ENCODE measurements around the gene CACNA1I. TPM values are rescaled to one million over a fixed set of nuclear protein-coding genes. Genes with fewer than 3 reads are reported as not detected.

The CACNA1I gene
- total and polyA plus RNA-seq, 2 donors (not counting 3 experiments of a cell fraction or from before 2014, with no cell fraction given): not detected

DNA sequence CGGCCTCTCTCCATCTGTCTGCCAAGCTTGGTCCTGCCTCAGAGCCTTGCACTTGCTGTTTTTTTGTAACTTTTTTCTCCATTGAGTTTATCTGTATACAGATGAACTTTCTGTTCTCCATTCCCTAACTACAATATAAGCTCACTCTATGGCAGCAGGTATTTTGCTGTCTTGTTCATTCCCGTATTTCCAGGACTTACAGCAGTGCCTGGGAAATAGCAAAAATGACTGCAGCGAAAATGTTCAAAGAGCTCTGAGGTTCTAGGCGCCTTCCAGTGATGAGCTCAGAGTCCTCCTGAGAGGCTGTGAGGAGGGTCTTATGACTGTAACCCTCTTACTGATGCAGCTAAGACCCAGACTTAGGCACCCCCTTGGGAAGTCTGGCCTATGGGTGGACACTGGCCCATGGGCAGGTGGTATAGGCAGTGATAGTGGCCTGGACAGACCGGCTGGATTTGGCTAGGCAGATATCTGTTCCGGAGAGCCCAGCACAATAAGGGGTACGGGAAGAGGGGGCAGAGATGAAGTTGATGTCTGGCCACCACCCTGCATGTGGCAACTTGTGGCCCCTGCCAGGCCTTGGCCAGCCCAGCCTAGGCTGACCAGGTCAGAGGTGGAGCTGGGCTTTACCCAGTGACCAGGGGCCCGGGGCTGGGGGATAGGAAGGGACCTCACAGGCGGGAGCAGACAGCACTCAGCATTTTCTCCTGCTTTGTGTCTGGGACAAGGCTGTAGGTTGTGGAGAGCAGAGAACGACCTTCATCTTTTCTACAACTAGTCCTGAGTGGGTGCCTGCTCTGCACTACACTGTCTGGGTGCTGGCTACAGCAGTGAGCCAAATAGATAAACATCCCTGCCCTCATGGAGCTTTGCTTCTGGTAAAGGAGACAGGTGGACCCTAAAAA is 45.5 kb upstream of the CACNA1I start:
- ChIA-PET CTCF (interaction anchor here (0.7 to 2.5 kb wide), 5 partner anchors 10 to 512 kb away, joined by 3 to 17 read pairs (median 4); partner anchors contain the start of gene RPL3), POLR2A (interaction anchor here (0.7 to 2.5 kb wide), 4 partner anchors 23 to 360 kb away, joined by 3 to 7 read pairs (median 4); partner anchors contain the start of gene MIEF1)
- H3K4me1 ChIP-seq (ENCODE audit: control insufficient read depth, extremely low read depth, insufficient read depth, low read length): peaks cover 19% of the 10 kb centered on the region
- peaks cover 60% of the 10 kb centered on the region for H3K79me2 ChIP-seq (ENCODE audit: control insufficient read depth, insufficient read depth, low read length)
- H2AFZ ChIP-seq (ENCODE audit: low read depth, low read length): no peak overlapping the region
- intact Hi-C loops (cut with micrococcal nuclease) (loop anchor here (10.0 kb wide), 2 partner anchors 270 to 350 kb away; no protein-coding TSS in a partner anchor), dilution Hi-C loops (cut with MboI; ENCODE audit: extremely low pct_ligation_motif_present, low sequenced_read_pairs) (no loop called here)
- H3K4me3 ChIP-seq (replicated peaks in 1 of 3; ENCODE audit: insufficient read depth in 1 of 3, low read depth in 1 of 3, low read length in 3 of 3): no peak overlapping the region
- DNase-seq (ENCODE audit: low read depth, low spot score): no peak
- no peaks in the 10 kb centered on the region for H4K20me1 ChIP-seq (replicated peaks; ENCODE audit: control insufficient read depth, extremely low read depth, insufficient read depth, low read length)
- peak; percentile 65 for FAIRE-seq
- TF ChIP-seq MYC (IDR thresholded peaks at IDR 0.05; ENCODE audit: low read depth, low read length) (no peak), POLR2A (IDR thresholded peaks at IDR 0.05; ENCODE audit: low read depth, low read length) (no peak), FOS (IDR thresholded peaks at IDR 0.05; ENCODE audit: borderline replicate concordance, insufficient read depth, low read length) (no peak), POLR2AphosphoS5 (IDR thresholded peaks at IDR 0.05; ENCODE audit: insufficient read depth, low read depth, low read length) (no peak), EZH2 (IDR thresholded peaks at IDR 0.05; ENCODE audit: borderline replicate concordance, low read depth, low read length, severe bottlenecking) (no peak), GATA2 (IDR thresholded peaks at IDR 0.05; ENCODE audit: insufficient read depth, insufficient read length, low read depth, low read length) (no peak), JUN (IDR thresholded peaks at IDR 0.05; ENCODE audit: borderline replicate concordance, insufficient read depth, insufficient read length, low read depth) (no peak)
- TF ChIP-seq, protein P1, sequence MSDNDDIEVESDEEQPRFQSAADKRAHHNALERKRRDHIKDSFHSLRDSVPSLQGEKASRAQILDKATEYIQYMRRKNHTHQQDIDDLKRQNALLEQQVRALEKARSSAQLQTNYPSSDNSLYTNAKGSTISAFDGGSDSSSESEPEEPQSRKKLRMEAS (IDR thresholded peaks at IDR 0.05; ENCODE audit: insufficient read depth, insufficient read length): no peak
- TF ChIP-seq, protein P2, sequence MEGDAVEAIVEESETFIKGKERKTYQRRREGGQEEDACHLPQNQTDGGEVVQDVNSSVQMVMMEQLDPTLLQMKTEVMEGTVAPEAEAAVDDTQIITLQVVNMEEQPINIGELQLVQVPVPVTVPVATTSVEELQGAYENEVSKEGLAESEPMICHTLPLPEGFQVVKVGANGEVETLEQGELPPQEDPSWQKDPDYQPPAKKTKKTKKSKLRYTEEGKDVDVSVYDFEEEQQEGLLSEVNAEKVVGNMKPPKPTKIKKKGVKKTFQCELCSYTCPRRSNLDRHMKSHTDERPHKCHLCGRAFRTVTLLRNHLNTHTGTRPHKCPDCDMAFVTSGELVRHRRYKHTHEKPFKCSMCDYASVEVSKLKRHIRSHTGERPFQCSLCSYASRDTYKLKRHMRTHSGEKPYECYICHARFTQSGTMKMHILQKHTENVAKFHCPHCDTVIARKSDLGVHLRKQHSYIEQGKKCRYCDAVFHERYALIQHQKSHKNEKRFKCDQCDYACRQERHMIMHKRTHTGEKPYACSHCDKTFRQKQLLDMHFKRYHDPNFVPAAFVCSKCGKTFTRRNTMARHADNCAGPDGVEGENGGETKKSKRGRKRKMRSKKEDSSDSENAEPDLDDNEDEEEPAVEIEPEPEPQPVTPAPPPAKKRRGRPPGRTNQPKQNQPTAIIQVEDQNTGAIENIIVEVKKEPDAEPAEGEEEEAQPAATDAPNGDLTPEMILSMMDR (IDR thresholded peaks at IDR 0.05; ENCODE audit: extremely low read depth in 1 of 2, insufficient read depth in 1 of 2, low read depth in 1 of 2, low read length in 2 of 2): no peak
- H3K27ac ChIP-seq (ENCODE audit: insufficient read depth, low read depth, low read length): no peak overlapping the region
- peaks cover 5 to 24% of the 10 kb centered on the region in 2 experiments for H3K36me3 ChIP-seq (ENCODE audit: control insufficient read depth in 2 of 2, extremely low read depth in 1 of 2, insufficient read depth in 2 of 2, low read length in 2 of 2)
- H3K9me1 ChIP-seq (replicated peaks; ENCODE audit: control insufficient read depth, extremely low read depth, insufficient read depth, low read length): no peaks in the 10 kb centered on the region
- no peak overlapping the region for H3K9ac ChIP-seq (replicated peaks; ENCODE audit: extremely low read depth, insufficient read depth, low read length)
- H3K27me3 ChIP-seq (ENCODE audit: control insufficient read depth in 2 of 2, insufficient read depth in 2 of 2, low read length in 2 of 2): no peaks in the 10 kb centered on the region
- H3K9me3 ChIP-seq (replicated peaks; ENCODE audit: control insufficient read depth, insufficient read depth, low read length): no peaks in the 10 kb centered on the region
- no peak overlapping the region for H3K4me2 ChIP-seq (ENCODE audit: insufficient read depth, low read length)
- no TSS peak for BruUV-seq (replicated peaks)
